BLaER1 (cell line): ENCODE data around the gene GLB1L.
"Not testable (repeated sequence)": the region's sequence is repeated elsewhere in the genome, so short reads cannot be mapped to it uniquely, and the experiment has no call there.

ENCODE experiments used
- H3K27ac ChIP-seq: shearing (Covaris generic); formaldehyde crosslinking; 2 replicates; pipeline ENCODE4 v1.8.1; 2022
- H3K27me3 ChIP-seq: shearing (Covaris generic); formaldehyde crosslinking; 2 replicates; pipeline ENCODE4 v1.8.1; 2022
- H3K36me3 ChIP-seq: shearing (Covaris generic); formaldehyde crosslinking; 2 replicates; pipeline ENCODE4 v1.8.1; 2022
- H3K4me1 ChIP-seq: shearing (Covaris generic); formaldehyde crosslinking; 2 replicates; pipeline ENCODE4 v1.8.1; 2022
- H3K4me2 ChIP-seq: shearing (Covaris generic); formaldehyde crosslinking; 2 replicates; pipeline ENCODE4 v1.8.1; 2022
- H3K4me3 ChIP-seq: shearing (Covaris generic); formaldehyde crosslinking; 2 replicates; pipeline ENCODE4 v1.8.1; 2022
- H3K9ac ChIP-seq: shearing (Covaris generic); formaldehyde crosslinking; 2 replicates; pipeline ENCODE4 v1.8.1; 2022
- H3K9me3 ChIP-seq: shearing (Covaris generic); formaldehyde crosslinking; 2 replicates; pipeline ENCODE4 v1.8.1; 2022
- H4K20me1 ChIP-seq: shearing (Covaris generic); formaldehyde crosslinking; 2 replicates; pipeline ENCODE4 v1.8.1; 2022
- Cebpa-rat ChIP-seq: shearing (Covaris generic); IDR thresholded peaks from 2 replicates; pipeline ENCODE4 v1.8.1; 2022

Gene GLB1L

DNA sequence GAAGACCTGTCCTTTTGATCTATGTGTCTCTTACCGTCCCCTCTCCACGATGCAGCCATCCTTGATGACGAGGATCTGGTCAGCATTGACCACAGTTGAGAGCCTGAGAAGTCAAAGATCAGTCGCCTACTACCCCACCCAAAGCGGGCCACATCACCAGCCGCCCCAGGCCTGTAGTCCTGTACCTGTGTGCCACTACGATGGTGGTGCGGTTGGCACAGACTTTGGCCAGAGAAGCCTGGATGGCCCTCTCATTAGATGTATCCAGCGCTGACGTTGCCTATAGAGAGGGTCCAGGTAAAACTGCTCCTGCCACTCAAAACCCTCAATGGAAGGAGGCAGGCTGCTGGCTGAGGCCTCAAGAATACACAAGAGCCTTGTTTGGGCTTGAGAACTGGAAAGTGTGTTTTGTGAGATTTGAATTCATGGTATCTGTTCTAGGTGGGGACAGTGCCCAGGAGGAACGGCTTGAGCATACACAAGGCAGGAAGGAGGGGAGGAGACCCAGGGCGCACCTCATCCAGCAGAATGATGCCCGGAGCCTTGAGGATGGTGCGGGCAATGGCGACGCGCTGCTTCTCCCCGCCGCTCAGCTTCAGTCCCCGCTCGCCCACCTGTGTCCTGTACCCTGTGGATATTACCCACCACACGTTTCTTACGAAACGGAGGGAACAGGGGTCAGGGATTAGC, 34.9 kb downstream of the GLB1L start:
- peak overlapping the region; percentile 11; the same call in 1 of the 2 replicates for H3K4me2 ChIP-seq
- H3K27ac ChIP-seq: peak overlapping the region; percentile 49
- H3K27me3 ChIP-seq: no peaks in the 10 kb centered on the region
- peaks cover 67% of the 10 kb centered on the region for H3K36me3 ChIP-seq
- H3K9me3 ChIP-seq: no peaks in the 10 kb centered on the region
- H4K20me1 ChIP-seq: no peaks in the 10 kb centered on the region
- H3K4me1 ChIP-seq: peaks cover 40% of the 10 kb centered on the region
- no peak overlapping the region for H3K4me3 ChIP-seq
- no peak for TF ChIP-seq Cebpa-rat
- H3K9ac ChIP-seq: peak overlapping the region; percentile 26; the same call in 1 of the 2 replicates

DNA sequence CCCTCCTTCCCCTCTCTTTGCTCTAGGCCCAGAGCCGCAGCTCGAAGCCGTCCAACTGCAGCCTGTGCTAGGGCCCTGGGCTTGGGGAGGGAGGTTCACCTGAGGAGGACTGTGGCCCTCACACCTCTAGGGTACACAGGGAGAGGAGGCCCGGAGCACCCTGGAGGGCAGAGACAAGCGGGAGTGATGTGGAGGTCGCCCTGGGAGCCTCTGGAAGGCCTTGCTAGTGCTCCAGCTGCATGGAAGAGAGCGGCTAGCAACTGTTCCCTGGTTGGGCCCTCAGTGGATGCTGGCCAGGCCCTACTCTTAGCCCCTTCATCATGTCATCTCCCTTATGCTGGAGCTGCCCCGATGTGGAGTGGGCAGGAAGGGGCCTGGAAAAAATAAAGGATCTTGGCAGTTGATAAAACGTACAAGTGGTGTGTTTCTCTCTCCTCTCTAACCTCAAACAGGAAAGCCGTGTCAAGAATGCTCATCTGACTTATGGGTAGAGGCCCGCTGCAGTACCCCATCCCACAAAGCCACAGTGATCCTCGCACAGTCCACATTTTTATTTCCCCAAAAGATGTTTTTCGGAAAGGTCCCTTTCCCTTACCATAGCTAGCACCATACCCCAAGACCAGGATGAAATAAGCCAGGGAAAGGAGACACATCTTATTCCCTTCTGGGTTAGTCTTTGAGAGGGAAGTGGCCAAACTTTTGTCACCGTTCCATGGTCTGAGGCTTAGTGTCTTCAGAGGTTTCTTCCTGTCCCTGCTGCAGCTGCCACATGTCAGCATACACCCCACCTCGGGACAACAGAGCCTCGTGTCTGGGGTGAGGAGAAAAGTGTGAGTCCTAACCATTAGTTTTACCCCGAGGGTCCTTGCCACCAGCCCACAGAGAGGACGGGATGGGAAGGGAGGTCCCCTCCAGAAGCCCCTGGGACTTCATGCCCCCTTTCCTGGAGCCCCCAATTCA, 35.7 kb downstream of the GLB1L start:
- peak overlapping the region; percentile 26; the same call in 1 of the 2 replicates for H3K9ac ChIP-seq
- H3K36me3 ChIP-seq: peaks cover 60% of the 10 kb centered on the region
- H3K9me3 ChIP-seq: no peaks in the 10 kb centered on the region
- no peaks in the 10 kb centered on the region for H4K20me1 ChIP-seq
- H3K27me3 ChIP-seq: no peaks in the 10 kb centered on the region
- peak overlapping the region; percentile 11 for H3K4me2 ChIP-seq
- TF ChIP-seq Cebpa-rat: no peak
- H3K4me1 ChIP-seq: peaks cover 40% of the 10 kb centered on the region
- no peak overlapping the region for H3K4me3 ChIP-seq
- peak overlapping the region; percentile 49 for H3K27ac ChIP-seq

DNA sequence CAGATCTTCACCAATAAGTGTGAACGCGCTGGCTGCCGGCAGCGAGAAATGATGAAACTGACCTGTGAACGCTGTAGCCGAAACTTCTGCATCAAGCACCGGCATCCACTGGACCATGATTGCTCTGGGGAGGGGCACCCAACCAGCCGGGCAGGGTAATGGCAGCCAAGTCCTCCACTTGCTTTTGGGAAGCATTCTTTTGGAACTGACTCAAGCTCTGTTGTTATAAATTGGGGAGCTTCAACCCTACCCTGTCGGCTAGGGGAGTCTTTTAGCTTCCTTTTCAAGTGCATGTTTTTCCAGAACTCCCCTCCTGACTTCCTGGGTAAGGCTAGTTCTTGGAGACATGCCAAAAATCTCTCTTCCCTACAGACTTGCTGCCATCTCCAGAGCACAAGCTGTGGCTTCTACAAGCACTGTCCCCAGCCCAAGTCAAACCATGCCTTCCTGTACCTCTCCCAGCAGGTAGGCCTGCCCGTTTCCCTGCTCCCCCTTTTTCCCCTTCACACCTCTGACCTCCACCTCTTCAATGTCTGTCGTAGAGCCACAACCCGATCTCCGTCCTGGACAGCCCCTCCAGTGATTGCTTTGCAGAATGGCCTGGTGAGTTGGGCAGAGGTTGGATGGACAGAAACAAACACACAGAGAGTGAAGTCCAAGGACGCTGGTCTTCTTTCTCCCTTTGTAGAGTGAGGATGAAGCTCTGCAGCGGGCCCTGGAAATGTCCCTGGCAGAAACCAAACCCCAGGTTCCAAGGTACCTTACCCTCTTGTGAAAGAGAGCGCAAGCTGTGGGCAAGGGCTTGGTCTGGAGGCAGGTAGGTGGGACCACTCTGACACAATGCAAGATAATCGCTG, 37.1 kb downstream of the GLB1L start:
- Histone ChIP-seq H3K4me3 (no peak overlapping the region), H3K4me1 (peaks cover 40% of the 10 kb centered on the region), H3K4me2 (peak overlapping the region; percentile 95), H3K36me3 (peaks cover 46% of the 10 kb centered on the region), H3K9me3 (no peaks in the 10 kb centered on the region), H3K9ac (peak overlapping the region; percentile 78; the same call in 1 of the 2 replicates), H3K27me3 (no peaks in the 10 kb centered on the region), H3K27ac (no peak overlapping the region), H4K20me1 (no peaks in the 10 kb centered on the region)
- TF ChIP-seq Cebpa-rat: no peak

DNA sequence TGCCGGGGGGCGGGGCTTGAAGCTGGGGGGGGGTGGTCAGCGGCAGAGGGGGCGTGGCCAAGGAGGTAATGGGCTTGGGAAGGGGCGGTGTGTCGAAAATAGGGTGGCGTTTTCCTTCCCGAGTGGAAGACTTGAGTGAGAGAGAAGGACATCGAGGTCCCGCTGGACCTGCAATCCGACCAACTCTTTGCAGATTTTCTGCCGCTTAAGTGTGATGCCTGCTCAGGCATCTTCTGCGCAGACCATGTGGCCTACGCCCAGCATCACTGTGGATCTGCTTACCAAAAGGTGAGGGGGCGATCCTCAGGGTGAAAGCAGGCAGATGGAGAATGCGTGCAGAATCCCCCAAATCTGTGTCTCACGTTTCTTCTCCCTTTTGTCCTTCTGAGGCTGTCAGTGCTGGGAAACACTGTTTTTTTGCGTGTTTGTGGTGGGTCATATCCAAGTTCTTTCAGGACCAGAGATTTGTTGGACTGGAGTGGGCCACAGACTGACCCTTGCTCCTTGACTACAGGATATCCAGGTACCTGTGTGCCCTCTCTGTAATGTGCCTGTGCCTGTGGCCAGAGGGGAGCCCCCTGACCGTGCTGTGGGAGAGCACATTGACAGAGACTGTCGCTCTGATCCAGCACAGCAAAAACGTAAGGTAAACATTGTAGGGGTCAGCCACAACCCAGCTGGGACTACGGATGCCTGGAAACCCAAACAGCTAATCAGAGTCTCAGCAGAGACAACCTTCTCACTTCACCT, 37.9 kb downstream of the GLB1L start:
- Histone ChIP-seq H3K4me1 (peaks cover 40% of the 10 kb centered on the region), H3K9ac (peak overlapping the region; percentile 78), H3K36me3 (peaks cover 38% of the 10 kb centered on the region), H3K4me2 (peak overlapping the region; percentile 95), H3K27me3 (no peaks in the 10 kb centered on the region), H4K20me1 (no peaks in the 10 kb centered on the region), H3K4me3 (peak overlapping the region; percentile 66), H3K9me3 (no peaks in the 10 kb centered on the region), H3K27ac (peak overlapping the region; percentile 58)
- no peak for TF ChIP-seq Cebpa-rat

DNA sequence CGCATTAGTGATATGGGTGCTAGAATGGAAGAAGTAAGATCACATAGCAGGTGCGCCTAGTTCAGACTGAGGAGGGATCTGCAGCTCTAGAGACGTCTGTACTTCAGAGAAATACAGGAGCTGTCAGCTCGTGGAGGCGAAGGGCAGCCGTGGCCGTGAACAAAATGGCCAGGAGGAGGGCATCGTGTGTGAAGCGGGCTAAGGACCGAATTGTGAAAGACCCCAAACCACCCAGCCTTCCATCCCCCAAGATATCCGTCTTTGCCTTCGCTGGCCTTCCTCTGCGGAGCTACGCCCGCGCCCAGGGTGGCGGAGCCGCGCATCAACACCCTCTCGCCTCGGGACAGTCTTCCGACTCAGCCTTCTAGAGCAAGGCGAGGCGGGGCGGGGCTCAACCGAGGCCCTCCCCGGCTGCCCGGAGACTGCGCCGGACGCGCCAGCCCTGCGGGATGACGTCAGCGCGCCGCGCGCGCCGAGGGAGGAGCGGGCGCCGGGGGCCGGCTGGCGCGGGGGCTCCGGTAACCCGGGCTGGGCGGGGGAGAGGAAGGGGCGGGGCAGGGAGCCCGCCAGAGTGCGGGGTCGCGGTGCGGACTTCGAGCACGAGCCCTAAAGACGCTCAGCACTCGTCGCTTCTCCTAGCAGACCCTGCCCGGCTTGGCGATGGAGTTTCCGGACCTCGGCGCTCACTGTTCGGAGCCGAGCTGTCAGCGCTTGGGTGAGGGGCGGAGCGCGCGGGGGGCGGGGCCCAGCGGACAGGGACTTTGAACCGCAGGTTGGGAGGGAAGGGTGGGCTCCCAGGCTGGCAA, 38.7 kb downstream of the GLB1L start, which contains the start of gene ZFAND2B:
ZFAND2B (plus strand) TSS at position 455 of the 806 bp plus-strand sequence; CDS start at position 661, 206 bp downstream.
- H3K9ac ChIP-seq: peak within 1 kb of the TSS; percentile 78
- H3K27ac ChIP-seq: peak within 1 kb of the TSS; percentile 81
- no peak for TF ChIP-seq Cebpa-rat
- H3K4me1 ChIP-seq: peaks cover 40% of the 10 kb centered on the region
- H3K36me3 ChIP-seq: peaks cover 34% of the 10 kb centered on the region
- no peaks in the 10 kb centered on the region for H3K27me3 ChIP-seq
- peak within 1 kb of the TSS; percentile 66 for H3K4me3 ChIP-seq
- H4K20me1 ChIP-seq: no peaks in the 10 kb centered on the region
- H3K4me2 ChIP-seq: peak within 1 kb of the TSS; percentile 95
- H3K9me3 ChIP-seq: no peaks in the 10 kb centered on the region

DNA sequence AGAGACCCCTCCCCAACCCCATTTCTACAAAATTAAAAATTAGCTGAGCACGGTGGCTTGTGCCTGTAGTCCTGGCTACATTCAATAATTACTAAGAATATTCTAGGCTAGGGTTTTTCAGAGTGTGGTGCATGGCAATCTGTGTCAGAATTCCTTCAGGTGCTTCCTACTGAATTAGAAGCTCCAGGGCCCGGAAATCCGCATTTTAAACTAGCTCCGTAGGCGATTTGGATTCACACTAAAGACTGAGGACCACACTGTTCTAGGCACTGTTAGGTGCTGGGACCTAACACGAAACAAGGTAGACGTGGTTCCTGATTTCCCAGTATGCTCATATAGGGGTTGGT, 39.3 kb downstream of the GLB1L start:
- Histone ChIP-seq H3K27ac (peak overlapping the region; percentile 81), H3K36me3 (peaks cover 31% of the 10 kb centered on the region), H3K4me2 (peak overlapping the region; percentile 81), H3K9ac (peak overlapping the region; percentile 78), H3K4me3 (peak overlapping the region; percentile 66), H3K27me3 (no peaks in the 10 kb centered on the region), H4K20me1 (no peaks in the 10 kb centered on the region), H3K4me1 (peaks cover 40% of the 10 kb centered on the region), H3K9me3 (no peaks in the 10 kb centered on the region)
- no peak for TF ChIP-seq Cebpa-rat

DNA sequence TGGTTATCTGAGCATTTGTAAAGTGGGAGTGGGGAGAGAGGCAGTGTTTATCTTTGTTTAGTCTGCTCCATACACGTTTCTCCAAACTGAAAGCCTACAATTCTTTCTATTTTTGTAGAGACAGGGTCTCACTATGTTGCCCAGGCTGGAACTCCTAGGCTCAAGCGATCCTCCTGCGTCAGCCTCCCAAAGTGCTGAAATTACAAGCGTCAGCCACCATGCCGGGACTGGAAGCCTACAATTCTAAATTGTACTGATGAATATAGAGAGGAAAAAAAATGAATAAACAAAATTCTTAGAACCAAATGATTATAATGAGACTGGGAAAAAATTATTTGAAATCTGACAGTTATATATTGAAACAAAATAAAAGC, 40.1 kb downstream of the GLB1L start:
- TF ChIP-seq Cebpa-rat: no peak
- Histone ChIP-seq H3K4me2 (no peak overlapping the region), H3K9me3 (no peaks in the 10 kb centered on the region), H3K4me3 (no peak overlapping the region), H3K27ac (no peak overlapping the region), H3K9ac (no peak overlapping the region), H3K4me1 (peaks cover 37% of the 10 kb centered on the region), H3K27me3 (no peaks in the 10 kb centered on the region), H3K36me3 (peaks cover 23% of the 10 kb centered on the region), H4K20me1 (no peaks in the 10 kb centered on the region)

DNA sequence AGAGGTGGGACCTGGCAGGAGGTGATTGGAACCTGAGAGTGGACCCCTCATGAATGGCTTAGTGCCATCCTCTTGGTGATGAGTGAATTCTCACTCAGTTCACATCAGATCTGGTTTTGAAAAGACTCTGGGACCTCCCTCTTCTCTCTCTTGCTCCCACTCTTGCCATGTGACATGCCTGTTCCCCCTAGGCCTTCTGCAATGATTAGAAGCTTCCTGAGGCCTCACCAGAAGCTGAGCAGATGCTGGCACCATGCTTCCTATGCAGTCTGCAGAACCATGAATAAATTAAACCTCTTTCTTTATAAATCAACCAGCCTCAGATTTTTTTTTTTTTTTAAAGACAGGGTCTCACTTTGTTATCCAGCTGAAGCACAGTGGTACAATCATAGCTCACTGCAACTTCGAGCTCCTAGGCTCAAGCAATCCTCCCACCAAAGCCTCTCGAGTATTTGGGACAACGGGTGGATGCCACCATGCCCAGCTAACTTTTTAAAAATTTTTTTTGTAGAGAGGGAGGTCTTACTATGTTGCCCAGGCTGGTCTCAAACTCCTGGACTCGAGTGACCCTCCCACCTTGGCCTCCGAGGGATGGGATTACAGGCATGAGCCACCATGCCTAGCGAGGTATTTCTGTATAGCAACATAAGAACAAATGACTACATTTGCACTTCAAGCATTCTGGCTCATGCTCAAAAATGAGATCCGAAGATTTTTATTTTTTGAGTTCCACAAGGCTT, 40.6 kb downstream of the GLB1L start:
- Histone ChIP-seq H3K27ac (no peak overlapping the region), H3K27me3 (no peaks in the 10 kb centered on the region)

DNA sequence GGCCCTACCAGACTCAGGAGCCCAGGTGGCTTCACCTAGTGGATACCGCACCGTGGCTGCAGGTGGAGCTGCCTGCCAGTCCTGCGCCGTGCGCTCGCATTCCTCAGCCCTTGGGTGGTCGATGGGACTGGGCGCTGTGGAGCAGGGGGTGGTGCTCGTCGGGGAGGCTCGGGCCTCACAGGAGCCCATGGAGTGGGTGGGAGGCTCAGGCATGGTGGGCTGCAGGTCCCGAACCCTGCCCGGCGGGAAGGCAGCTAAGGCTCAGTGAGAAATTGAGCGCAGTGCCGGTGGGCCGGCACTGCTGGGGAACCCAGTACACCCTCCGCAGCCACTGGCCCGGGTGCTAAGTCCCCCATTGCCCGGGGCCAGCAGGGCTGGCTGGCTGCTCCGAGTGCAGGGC, 43.9 kb downstream of the GLB1L start:
- not testable (repeated sequence) for H3K4me3 ChIP-seq, H3K9me3 ChIP-seq, H3K27me3 ChIP-seq, H3K9ac ChIP-seq, H3K4me2 ChIP-seq, H3K27ac ChIP-seq, H3K36me3 ChIP-seq, H3K4me1 ChIP-seq, H4K20me1 ChIP-seq

More for the DNA sequence above, 40.6 kb downstream of the GLB1L start:
- Histone ChIP-seq H3K4me1 (peaks cover 32% of the 10 kb centered on the region), H3K9ac (no peak overlapping the region), H3K9me3 (no peaks in the 10 kb centered on the region), H3K4me2 (no peak overlapping the region), H3K36me3 (peaks cover 17% of the 10 kb centered on the region), H4K20me1 (no peaks in the 10 kb centered on the region), H3K4me3 (no peak overlapping the region)
- no peak for TF ChIP-seq Cebpa-rat

DNA sequence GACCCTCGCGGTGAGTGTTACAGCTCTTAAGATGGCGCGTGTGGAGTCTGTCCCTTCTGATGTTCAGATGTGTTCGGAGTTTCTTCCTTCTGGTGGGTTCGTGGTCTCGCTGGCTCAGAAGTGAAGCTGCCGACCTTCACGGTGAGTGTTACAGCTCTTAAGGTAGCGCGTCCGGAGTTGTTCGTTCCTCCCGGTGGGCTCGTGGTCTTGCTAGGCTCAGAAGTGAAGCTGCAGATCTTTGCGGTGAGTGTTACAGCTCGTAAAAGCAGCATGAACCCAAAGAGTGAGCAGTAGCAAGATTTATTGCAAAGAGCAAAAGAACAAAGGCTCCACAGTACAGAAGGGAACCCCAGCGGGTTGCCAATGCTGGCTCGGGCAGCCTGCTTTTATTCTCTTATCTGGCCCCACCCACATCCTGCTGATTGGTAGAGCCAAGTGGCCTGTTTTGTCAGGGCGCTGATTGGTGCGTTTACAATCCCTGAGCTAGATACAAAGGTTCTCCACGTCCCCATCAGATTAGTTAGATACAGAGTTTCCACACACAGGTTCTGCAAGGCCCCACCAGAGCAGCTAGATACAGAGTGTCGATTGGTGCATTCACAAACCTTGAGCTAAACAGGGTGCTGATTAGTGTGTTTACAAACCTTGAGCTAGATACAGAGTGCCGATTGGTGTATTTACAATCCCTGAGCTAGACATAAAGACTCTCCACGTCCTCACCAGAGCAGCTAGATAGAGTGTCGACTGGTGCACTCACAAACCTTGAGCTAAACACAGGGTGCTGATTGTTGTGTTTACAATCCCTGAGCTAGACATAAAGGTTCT, 44.5 kb downstream of the GLB1L start:
- not testable (repeated sequence) for H4K20me1 ChIP-seq, H3K9me3 ChIP-seq, H3K9ac ChIP-seq, H3K4me1 ChIP-seq, H3K27ac ChIP-seq, H3K4me3 ChIP-seq, H3K27me3 ChIP-seq, H3K36me3 ChIP-seq, H3K4me2 ChIP-seq
